ENCODE results near the gene C20orf141.

The C20orf141 gene

DNA sequence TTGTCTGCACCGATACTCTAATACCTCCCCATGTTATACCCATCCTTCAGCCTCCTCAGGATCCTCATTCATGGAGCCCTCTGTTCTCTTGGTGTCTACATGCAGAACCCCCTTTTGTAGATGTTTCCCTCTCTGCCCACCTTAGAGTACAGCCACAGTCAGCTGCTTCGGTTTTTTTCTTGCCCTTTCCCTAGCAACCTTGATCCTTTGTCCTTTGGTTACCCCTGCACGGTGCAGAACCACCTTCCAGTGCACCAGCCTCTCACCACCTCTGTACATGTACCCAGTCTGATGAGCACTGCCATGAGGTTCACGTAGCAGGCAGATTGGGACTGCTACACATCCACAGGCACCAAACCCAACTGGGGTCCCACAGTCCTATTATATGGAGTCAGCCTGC lies 33.0 kb downstream of the C20orf141 start:
- ChIA-PET POLR2A (no interaction called here), CTCF (interaction anchor here (0.7 to 12.0 kb wide), 2 partner anchors 92 to 905 kb away, joined by 3 to 159 read pairs; no protein-coding TSS in a partner anchor)
- Histone ChIP-seq H3K36me3 (ENCODE audit: control insufficient read depth in 2 of 2, insufficient read depth in 1 of 2, low read length in 2 of 2) (peaks cover 0 to 9% of the 10 kb centered on the region in 2 experiments; a peak in 2 of 3 replicates), H3K4me1 (ENCODE audit: control insufficient read depth, insufficient read depth, low read length) (no peaks in the 10 kb centered on the region), H3K9me3 (ENCODE audit: control insufficient read depth, insufficient read depth, low read depth, low read length) (no peaks in the 10 kb centered on the region), H3K4me3 (ENCODE audit: low read depth, low read length) (no peak overlapping the region), H3K27ac (ENCODE audit: extremely low read depth, low read depth, low read length) (no peak overlapping the region)
- TF ChIP-seq ZNF391 (tag by site-specific recombination; IDR thresholded peaks at IDR 0.05; ENCODE audit: borderline replicate concordance, low read depth): no peak
- TF ChIP-seq ZNF366 (tag by site-specific recombination; conservative IDR thresholded peaks at IDR 0.05): no peak
- TF ChIP-seq MEIS1 (CRISPR knock-in tag; IDR thresholded peaks at IDR 0.05; ENCODE audit: borderline replicate concordance): no peak
- TF ChIP-seq ZNF175 (tag by site-specific recombination; IDR thresholded peaks at IDR 0.05): no peak
- TF ChIP-seq ZNF302 (tag by site-specific recombination; IDR thresholded peaks at IDR 0.05; ENCODE audit: low read depth): no peak
- TF ChIP-seq ZNF311 (tag by site-specific recombination; IDR thresholded peaks at IDR 0.05; ENCODE audit: borderline replicate concordance): no peak
- TF ChIP-seq ZXDB (tag by site-specific recombination; IDR thresholded peaks at IDR 0.05): no peak
- TF ChIP-seq ZNF521 (tag by site-specific recombination; IDR thresholded peaks at IDR 0.05): no peak
- TF ChIP-seq, protein P1, sequence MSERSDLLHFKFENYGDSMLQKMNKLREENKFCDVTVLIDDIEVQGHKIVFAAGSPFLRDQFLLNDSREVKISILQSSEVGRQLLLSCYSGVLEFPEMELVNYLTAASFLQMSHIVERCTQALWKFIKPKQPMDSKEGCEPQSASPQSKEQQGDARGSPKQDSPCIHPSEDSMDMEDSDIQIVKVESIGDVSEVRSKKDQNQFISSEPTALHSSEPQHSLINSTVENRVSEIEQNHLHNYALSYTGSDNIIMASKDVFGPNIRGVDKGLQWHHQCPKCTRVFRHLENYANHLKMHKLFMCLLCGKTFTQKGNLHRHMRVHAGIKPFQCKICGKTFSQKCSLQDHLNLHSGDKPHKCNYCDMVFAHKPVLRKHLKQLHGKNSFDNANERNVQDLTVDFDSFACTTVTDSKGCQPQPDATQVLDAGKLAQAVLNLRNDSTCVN (tag by site-specific recombination; optimal IDR thresholded peaks at IDR 0.05): no peak
- TF ChIP-seq GLI4 (tag by site-specific recombination; IDR thresholded peaks at IDR 0.05): no peak
- TF ChIP-seq ZNF473 (tag by site-specific recombination; IDR thresholded peaks at IDR 0.05): no peak
- TF ChIP-seq PRDM1 (tag by site-specific recombination; IDR thresholded peaks at IDR 0.05): no peak
- TF ChIP-seq ZNF324 (tag by site-specific recombination; IDR thresholded peaks at IDR 0.05): no peak
- no peak for TF ChIP-seq ZNF558 (tag by site-specific recombination; IDR thresholded peaks at IDR 0.05)
- TF ChIP-seq EGR2 (tag by site-specific recombination; IDR thresholded peaks at IDR 0.05; ENCODE audit: low read depth): no peak
- TF ChIP-seq IKZF3 (tag by site-specific recombination; IDR thresholded peaks at IDR 0.05): no peak
- TF ChIP-seq GLIS1 (tag by site-specific recombination; IDR thresholded peaks at IDR 0.05): no peak
- TF ChIP-seq KLF10 (tag by site-specific recombination; IDR thresholded peaks at IDR 0.05): no peak
- no peak for TF ChIP-seq RBAK (tag by site-specific recombination; IDR thresholded peaks at IDR 0.05)
- no peak for TF ChIP-seq ZNF133 (tag by site-specific recombination; IDR thresholded peaks at IDR 0.05)

DNA sequence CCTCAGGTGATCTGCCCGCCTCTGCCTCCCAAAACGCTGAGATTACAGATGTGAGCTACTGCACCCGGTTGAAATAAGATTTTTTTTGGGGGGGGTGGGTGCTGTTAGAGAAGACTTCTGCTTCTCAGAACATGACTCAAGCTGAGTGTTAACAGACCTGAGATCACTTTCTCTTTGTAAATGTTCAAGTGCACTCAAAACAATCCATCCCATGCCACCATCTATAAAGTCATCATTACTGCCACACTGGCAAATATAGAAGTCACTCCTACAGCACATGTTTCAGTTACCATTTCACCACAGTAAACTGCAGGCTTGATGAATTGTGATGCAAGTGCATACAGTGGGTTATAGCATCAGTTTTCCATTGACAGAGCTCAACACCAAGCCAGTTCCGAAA lies 34.7 kb downstream of the C20orf141 start:
- ChIA-PET POLR2A (no interaction called here), CTCF (interaction anchor here (0.6 to 12.0 kb wide), 5 partner anchors 93 to 164 kb away, joined by 3 to 159 read pairs (median 3); no protein-coding TSS in a partner anchor)
- Histone ChIP-seq H3K4me3 (ENCODE audit: low read depth, low read length) (no peak overlapping the region), H3K9me3 (ENCODE audit: control insufficient read depth, insufficient read depth, low read depth, low read length) (no peaks in the 10 kb centered on the region), H3K4me1 (ENCODE audit: control insufficient read depth, insufficient read depth, low read length) (no peaks in the 10 kb centered on the region), H3K36me3 (ENCODE audit: control insufficient read depth in 2 of 2, insufficient read depth in 1 of 2, low read length in 2 of 2) (peaks cover 0 to 6% of the 10 kb centered on the region in 2 experiments; a peak in 2 of 3 replicates), H3K27ac (ENCODE audit: extremely low read depth, low read depth, low read length) (no peak overlapping the region)
- TF ChIP-seq ZNF302 (tag by site-specific recombination; IDR thresholded peaks at IDR 0.05; ENCODE audit: low read depth): no peak
- TF ChIP-seq BCL11A (tag by site-specific recombination; IDR thresholded peaks at IDR 0.05; ENCODE audit: low read depth): no peak
- TF ChIP-seq, protein P2, sequence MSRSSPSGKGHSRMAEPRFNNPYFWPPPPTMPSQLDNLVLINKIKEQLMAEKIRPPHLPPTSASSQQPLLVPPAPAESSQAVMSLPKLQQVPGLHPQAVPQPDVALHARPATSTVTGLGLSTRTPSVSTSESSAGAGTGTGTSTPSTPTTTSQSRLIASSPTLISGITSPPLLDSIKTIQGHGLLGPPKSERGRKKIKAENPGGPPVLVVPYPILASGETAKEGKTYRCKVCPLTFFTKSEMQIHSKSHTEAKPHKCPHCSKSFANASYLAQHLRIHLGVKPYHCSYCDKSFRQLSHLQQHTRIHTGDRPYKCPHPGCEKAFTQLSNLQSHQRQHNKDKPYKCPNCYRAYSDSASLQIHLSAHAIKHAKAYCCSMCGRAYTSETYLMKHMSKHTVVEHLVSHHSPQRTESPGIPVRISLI (tag by site-specific recombination; IDR thresholded peaks at IDR 0.05): no peak
- no peak for TF ChIP-seq ZNF600 (tag by site-specific recombination; IDR thresholded peaks at IDR 0.05)
- no peak for TF ChIP-seq ZNF654 (tag by site-specific recombination; IDR thresholded peaks at IDR 0.05; ENCODE audit: low read depth)
- no peak for TF ChIP-seq ZNF48 (tag by site-specific recombination; IDR thresholded peaks at IDR 0.05)
- TF ChIP-seq, protein P3, sequence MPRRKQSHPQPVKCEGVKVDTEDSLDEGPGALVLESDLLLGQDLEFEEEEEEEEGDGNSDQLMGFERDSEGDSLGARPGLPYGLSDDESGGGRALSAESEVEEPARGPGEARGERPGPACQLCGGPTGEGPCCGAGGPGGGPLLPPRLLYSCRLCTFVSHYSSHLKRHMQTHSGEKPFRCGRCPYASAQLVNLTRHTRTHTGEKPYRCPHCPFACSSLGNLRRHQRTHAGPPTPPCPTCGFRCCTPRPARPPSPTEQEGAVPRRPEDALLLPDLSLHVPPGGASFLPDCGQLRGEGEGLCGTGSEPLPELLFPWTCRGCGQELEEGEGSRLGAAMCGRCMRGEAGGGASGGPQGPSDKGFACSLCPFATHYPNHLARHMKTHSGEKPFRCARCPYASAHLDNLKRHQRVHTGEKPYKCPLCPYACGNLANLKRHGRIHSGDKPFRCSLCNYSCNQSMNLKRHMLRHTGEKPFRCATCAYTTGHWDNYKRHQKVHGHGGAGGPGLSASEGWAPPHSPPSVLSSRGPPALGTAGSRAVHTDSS (tag by site-specific recombination; IDR thresholded peaks at IDR 0.05): no peak
- TF ChIP-seq ZEB2 (tag by site-specific recombination; IDR thresholded peaks at IDR 0.05): no peak
- TF ChIP-seq ZNF184 (tag by site-specific recombination; IDR thresholded peaks at IDR 0.05): no peak
- TF ChIP-seq ZNF214 (tag by site-specific recombination; IDR thresholded peaks at IDR 0.05; ENCODE audit: borderline replicate concordance): no peak
- no peak for TF ChIP-seq ZNF548 (tag by site-specific recombination; IDR thresholded peaks at IDR 0.05)
- TF ChIP-seq ZNF266 (tag by site-specific recombination; IDR thresholded peaks at IDR 0.05; ENCODE audit: low read depth): no peak
- TF ChIP-seq ZNF423 (tag by site-specific recombination; IDR thresholded peaks at IDR 0.05): no peak
- TF ChIP-seq, protein P4, sequence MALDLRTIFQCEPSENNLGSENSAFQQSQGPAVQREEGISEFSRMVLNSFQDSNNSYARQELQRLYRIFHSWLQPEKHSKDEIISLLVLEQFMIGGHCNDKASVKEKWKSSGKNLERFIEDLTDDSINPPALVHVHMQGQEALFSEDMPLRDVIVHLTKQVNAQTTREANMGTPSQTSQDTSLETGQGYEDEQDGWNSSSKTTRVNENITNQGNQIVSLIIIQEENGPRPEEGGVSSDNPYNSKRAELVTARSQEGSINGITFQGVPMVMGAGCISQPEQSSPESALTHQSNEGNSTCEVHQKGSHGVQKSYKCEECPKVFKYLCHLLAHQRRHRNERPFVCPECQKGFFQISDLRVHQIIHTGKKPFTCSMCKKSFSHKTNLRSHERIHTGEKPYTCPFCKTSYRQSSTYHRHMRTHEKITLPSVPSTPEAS (tag by site-specific recombination; IDR thresholded peaks at IDR 0.05): no peak
- no peak for TF ChIP-seq ZNF792 (tag by site-specific recombination; IDR thresholded peaks at IDR 0.05)
